ENCODE measurements around the gene RGL4.
"Not testable (repeated sequence)": the region's sequence is repeated elsewhere in the genome, so short reads cannot be mapped to it uniquely, and the experiment has no call there.

The RGL4 gene

DNA sequence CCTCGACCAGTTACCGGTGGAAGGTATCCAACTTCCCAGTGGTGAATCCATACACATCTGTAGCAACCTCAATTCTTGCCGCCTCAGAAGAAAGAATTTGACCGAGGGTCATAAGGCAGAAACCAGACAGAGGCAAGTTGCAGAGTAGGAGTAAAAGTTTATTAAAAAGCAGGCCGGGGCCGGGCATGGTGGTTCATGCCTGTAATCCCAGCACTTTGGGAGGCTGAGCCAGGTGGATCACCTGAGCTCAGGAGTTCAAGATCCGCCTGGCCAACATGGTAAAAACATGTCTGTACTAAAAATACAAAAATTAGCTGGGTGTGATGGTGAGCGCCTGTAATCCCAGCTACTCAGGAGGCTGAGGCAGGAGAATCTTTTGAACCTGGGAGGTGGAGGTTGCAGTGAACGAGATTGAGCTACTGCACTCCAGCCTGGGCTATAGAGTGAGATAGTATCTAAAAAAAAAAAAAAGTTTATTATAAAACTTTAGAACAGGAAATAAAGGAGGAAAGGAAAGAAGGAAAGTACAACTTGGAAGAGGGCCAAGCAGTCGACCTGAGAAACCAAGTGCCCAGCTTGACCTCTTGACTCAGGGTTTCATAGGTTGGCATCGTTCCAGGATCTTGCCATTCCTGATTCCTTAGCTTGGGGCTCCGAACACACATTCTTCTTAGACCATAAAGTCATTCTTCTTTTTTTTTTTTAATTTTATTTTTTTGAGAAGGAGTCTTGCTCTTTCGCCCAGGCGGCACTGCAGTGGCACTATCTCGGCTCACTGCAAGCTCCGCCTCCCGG, 27.8 kb downstream of the RGL4 start:
- no peak overlapping the region for H3K4me3 ChIP-seq (ENCODE audit: low read depth, low read length)
- TF ChIP-seq, protein P1, sequence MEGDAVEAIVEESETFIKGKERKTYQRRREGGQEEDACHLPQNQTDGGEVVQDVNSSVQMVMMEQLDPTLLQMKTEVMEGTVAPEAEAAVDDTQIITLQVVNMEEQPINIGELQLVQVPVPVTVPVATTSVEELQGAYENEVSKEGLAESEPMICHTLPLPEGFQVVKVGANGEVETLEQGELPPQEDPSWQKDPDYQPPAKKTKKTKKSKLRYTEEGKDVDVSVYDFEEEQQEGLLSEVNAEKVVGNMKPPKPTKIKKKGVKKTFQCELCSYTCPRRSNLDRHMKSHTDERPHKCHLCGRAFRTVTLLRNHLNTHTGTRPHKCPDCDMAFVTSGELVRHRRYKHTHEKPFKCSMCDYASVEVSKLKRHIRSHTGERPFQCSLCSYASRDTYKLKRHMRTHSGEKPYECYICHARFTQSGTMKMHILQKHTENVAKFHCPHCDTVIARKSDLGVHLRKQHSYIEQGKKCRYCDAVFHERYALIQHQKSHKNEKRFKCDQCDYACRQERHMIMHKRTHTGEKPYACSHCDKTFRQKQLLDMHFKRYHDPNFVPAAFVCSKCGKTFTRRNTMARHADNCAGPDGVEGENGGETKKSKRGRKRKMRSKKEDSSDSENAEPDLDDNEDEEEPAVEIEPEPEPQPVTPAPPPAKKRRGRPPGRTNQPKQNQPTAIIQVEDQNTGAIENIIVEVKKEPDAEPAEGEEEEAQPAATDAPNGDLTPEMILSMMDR (IDR thresholded peaks at IDR 0.05; ENCODE audit: low read depth, low read length) = no peak

DNA sequence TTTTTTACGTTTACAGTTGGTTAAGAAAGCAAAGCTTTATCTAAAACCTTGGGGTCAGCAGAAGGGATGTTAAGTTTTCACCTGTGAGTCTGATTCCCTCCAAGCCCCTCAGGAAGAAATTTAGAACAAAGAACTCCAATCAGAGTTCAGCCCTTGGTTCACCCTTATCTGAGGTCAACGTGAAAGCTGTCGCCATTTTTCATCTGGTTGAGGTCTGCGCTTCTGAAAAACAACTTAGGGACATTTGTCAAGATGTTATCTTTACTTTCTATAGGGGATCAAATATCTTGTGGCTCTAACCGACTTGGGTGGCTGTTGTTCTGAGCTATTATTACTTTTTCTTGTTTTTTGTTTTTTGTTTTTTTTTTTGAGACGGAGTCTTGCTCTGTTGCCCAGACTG, 30.0 kb downstream of the RGL4 start:
- no peak overlapping the region for H3K4me3 ChIP-seq (ENCODE audit: low read depth, low read length)
- TF ChIP-seq, protein P1 (IDR thresholded peaks at IDR 0.05; ENCODE audit: low read depth, low read length) = no peak

DNA sequence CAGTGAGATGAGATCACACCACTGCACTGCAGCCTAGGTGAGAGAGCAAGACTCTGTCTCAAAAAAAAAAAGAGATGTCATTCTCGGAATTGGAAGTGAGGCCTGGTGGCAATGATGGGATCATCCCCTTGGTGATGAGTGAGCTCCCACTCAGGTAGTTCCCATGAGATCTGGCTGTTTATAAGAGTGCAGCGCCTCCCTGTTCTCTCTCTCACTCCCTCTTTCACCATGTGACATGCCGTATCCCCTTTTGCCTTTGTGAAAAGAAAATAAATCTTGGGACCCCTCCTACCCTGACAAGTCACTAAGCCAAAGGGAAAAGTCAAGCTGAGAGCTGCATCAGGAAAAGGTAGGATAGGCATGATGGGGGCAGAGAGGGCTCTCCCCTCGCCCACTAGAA, 31.3 kb downstream of the RGL4 start:
- H3K4me3 ChIP-seq (ENCODE audit: low read depth, low read length) = no peak overlapping the region
- TF ChIP-seq, protein P1 (IDR thresholded peaks at IDR 0.05; ENCODE audit: low read depth, low read length) = no peak

DNA sequence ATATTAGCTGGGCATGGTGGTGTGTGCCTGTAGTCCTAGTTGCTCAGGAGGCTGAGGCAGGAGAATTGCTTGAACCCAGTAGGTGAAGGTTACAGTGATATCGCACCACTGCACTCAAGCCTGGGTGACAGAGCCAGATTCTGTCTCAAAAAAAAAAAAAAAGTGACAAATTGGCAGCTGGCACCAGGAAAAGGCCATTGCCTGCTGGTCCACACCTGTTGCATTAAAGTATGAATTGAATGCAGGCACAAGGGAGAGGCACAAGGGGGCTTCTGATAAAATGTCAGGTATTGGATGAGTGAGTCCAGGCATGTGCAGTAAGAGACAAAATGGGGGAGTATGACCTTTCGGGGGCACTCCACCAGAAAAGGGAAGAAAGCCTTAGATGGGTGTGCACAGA, 31.9 kb downstream of the RGL4 start:
- no peak overlapping the region for H3K4me3 ChIP-seq (ENCODE audit: low read depth, low read length)

DNA sequence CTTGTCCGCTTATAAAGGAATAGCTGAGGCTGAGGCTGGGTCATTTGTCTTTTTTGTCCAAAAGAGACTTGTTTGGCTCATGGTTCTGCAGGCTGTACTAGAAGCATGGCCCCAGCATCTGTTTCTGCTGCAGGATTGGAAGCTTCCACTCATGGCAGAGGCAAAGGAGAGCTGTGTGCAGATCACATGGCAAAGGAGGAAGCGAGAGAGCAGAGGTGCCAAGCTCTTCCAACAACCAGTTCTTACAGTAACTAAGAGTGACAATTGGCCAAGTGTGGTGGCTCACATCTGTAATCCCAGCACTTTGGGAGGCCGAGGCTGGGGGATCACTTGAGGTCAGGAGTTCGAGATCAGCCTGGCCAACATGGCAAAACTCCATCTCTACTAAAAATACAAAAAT, 37.3 kb downstream of the RGL4 start:
- H3K4me3 ChIP-seq (ENCODE audit: low read depth, low read length) = not testable (repeated sequence)

More for the DNA sequence above, 31.9 kb downstream of the RGL4 start:
- TF ChIP-seq, protein P1 (IDR thresholded peaks at IDR 0.05; ENCODE audit: low read depth, low read length) = no peak

DNA sequence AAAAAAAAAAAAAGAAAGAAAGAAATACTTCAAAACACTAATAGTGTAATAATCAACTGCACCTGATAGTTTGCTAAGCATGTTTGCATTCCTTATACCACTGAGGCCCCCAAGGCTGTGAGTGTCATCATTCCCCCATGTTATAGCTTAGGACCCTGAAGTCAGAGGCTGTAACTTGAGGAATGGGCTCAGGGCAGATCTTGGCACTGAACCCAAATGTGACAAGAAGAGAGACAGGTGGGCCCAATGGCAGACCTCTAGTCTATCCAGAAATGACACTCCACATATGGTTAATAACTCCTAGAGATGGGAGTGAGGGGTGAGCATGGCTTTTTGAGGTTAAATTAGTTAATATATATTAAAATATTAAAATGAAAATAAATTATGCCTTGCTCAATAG, 46.9 kb downstream of the RGL4 start:
- no peak overlapping the region for H3K4me3 ChIP-seq (ENCODE audit: low read depth, low read length)
- TF ChIP-seq, protein P1 (IDR thresholded peaks at IDR 0.05; ENCODE audit: low read depth, low read length) = no peak

DNA sequence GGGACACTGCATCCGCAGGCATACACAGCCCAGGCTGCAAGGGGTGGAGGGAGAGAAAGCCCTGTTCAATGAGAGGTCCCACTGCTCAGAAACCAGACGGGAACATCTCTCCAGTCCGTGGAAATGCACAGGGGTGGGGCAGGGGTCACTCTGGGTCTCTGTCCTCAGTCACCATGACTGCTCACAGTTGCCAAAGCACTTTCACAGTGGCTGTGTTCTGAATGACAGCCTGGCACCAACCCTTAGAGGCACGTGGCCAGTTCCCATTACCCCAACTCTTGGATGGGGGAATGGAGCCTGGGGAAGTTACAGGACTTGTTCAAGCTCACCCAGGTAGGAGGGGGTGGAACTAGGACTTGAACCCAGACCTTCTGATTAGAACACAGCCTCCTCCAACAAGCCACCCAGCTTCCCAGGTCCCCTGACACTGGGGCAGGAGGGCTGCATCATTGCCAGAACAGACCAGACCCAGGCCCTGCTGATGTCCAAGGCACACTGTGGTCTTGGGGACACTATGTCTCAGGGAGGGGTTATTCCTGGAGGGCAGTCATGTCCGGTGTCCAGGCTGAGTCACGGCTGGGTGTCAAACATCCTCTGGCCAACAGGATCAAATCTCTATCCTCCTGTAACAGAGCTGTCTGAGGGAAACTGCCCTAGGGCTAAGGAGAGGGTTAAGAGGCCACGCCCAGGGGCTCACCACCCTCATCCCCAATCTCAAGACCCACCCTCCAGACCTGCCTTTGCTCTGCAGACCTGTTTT, 51.9 kb downstream of the RGL4 start:
- H3K4me3 ChIP-seq (ENCODE audit: low read depth, low read length) = no peak overlapping the region
- TF ChIP-seq, protein P1 (IDR thresholded peaks at IDR 0.05; ENCODE audit: low read depth, low read length) = no peak
